CD4-positive, alpha-beta T cell treated with Interferon gamma for 1 hour (primary cell): ENCODE measurements around the gene ZNF112.
"Not testable (repeated sequence)": the region's sequence is repeated elsewhere in the genome, so short reads cannot be mapped to it uniquely, and the experiment has no call there.

Experiments used
- DNase-seq: peaks from one replicate; pipeline ENCODE4 v3.0.0-alpha.2; 2020

ZNF112 gene

DNA sequence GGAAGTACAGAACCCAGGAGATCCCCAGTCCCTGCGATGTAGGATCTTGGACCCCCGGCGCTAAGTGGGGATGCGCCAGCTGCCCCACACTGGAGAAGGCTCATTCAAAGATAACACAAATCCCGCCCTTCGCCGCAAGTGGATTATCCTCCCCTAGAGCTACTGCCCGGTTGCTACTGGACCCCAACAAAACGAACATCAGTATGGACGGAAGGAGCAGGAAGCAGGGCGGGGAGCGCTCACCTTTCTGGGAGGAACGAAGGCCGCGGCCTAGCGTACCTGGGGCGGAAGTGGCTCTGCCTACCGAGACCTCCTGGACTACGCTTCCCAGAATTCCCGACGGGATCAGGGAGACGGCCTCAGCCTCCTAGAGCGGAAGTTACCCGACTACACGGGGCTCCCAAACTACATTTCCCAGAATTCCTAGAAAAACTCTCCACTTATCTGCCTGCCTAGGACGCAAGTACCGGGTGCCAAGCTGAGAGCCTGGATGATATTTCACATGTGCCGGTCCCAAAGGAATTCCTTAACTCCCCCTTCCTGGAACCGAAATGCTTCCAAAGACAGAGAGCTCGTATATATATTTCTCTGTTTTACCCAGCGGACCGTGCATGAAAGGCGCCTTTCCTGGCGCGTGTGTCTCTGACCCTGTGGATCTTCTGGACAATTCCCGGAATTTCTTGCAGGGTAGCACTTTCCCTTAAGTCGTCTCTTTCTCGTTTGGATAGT, at the start of gene ZNF112:
ZNF112 (minus strand) TSS at position 298 of the 729 bp plus-strand sequence. CDS start 16,141 bp downstream, outside the sequence.
- peak; percentile 33 for DNase-seq

DNA sequence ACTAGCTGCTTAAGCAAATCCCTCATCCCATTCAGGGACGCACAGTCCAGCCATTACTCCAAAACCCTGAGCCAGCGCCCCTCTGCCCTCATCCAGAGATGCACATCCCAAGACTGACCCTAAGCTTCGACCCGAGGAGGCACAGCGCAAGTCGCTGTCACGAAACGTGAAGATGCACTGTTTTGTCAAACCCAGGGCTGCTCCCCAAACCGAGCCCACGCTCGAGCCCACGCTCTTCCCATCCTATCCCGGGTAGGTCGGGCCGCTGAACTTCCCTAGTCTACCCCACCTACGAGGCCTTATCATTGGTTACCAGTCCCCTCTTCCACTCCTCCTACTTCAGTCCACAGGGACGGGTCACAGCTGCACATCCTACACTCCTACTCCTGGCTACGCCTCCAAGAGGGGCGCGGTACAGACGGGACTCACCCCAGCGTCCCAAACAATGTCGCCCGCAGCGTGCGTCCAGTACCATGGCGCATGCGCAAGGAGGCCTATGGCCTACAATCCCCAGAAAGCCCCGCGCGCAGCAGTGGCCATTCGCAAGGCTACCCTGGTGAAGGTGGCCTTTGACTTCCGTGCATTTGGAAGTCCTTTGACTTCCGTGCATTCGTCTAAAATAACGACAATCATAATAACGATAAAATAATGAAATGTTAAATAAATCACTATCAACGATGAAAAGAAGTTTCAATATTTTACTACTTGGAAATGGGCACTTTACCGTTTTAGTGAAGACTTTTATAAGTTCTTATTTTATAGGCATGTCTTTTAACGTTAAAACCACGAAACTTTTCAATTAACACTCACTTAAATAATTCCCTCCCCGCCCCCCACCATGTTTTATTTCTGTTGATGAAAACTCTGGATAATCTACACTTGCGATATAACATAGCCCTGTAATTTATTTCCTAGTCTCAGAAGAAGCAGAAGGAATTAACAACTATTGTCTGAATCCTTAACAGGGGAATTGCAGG, 44.9 kb upstream of the ZNF112 start, which contains the start of gene ZNF285:
ZNF285 (minus strand) TSS at position 470 of the 977 bp plus-strand sequence. CDS start 4,395 bp downstream, outside the sequence.
- DNase-seq = peak; percentile 85

DNA sequence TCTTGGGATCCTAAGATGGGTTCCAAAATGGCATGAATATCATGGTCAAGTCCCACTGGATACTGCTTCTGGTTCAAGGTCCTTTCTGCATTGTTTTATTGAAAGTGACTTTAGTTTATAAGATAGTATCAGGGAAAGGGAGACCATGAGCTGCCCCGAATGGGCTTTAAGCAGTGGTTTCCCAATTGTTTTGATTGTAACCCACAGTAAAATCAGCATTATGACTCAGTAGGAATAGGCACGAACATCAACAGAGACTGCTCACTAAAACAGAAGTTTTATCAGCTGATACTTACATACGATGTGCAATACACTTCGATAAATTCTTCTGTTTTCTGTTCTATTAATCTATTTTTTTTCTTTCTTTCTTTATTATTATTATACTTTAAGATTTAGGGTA, 32.8 kb upstream of the ZNF112 start:
- DNase-seq = not testable (repeated sequence)

DNA sequence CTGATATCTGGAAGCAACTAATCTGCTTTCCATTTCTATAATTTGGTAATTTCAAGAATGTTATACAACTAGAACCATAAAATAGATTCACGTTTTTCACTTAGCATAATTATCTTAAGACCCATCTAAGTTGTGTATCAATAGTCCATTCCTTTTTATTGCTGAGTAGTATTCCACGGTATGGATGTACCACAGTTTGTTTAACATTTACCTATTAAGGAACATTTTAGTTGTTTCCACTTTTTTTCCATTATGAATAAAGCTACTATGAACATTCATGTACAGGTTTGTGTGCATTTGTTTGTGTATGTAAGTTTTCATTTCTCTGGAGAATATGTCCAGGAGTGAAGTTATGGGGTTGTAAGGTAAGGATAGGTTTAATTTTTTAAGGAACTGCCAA, 18.3 kb upstream of the ZNF112 start:
- DNase-seq = no peak

DNA sequence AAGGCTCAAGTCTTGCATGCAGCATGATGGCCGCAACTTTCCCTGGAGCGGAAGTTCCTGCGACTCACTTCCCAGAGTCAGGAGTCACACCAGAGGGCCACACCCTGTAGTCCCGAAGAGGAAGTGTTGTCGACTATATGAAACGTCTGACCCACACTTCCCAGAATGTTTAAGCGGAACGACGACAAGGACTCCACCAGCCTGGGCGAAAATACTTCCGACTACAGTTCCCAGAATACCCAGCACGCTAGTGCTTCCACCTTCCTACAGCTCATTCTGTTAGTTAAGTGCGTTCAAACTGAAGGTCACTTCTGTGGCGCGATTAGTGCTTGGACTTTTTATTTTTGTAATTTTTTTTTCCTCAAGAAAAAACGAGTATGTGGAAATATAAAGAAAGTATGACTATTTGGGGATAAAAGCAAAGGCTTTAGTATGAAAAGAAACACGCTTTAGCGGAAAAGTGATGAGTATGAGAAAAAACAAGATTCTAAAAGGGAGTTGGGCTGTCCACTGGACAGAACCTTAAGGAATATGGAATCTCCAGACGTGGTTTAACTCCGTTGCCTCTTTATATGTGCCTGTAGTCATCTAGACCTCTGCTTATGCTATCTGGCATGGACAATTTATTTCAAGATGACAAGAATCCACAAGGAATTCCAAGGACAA, 15.5 kb upstream of the ZNF112 start:
- DNase-seq = no peak

DNA sequence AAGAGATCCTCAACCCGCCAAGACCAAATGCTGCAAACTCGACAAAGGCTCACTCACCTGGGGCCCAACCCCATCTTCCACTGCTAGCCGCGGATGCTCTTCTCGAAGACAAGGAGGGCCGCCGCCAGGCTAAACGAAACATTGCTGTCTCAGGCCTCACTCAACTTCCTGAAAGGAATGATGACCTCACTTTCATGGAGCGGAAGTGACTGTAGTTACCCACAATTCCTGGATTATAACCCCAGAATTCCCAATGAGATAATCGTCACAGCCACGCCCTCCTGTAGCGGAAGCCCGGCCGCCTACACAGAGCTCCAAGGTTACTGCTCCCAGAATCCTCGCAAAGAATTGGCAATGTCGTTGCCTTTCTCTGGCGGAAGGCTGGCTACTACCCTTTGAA, 10.5 kb upstream of the ZNF112 start:
- no peak for DNase-seq

DNA sequence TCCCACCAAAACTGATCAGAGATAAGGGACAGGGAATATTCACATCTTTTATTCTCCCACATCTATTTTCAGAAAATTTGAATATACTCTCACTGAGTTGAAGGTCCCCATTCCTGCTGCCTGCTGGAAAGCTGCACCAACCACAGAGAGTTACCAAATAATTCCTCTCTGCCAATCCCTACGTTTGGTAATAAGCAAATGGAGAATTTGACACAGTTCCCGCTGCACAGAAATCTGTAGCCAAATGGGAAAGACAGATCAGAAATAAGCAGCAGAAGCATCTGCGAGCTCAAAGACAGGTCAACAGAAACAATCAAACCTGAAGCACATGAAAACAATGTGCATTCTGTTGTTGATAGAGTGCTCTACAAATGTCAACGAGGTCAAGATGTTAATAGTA, 9.9 kb downstream of the ZNF112 start:
- no peak for DNase-seq

DNA sequence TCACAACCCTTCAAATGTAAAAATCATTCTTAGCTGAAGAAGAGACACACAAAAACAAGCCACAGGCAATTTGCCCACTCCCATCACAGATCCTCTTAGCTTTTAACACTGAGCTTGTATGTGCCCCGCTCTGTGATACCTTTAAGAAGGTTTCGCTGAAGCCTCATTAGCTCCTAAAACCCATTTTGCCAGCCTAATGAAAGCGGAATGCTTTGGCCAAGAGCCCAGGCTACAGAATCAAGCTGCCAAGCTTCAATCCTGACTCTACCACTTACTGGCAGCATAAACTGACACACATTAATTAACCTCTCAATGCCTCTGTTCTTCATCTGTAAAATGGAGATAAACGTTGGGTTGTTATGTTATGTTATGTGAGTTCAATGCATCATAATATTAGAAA, 10.5 kb downstream of the ZNF112 start:
- no peak for DNase-seq

DNA sequence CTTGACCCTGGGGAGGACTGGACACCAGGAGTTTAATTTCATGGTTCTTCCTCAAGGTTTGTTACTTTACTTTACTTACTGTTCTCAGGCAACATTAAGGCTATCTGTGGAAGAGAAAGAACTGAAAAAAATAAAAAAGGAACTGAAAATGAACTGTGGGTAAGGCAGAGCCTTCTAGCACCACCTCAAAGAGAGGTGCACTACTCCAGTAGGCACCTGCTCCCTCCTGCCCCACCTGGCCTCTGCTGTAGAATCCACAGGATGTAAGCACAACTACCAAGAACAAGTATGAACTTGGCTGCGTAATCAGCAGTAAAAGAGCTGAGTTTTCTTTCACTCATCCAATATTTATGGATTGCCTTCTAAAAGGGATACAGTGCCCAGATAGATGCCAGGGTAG, 12.2 kb downstream of the ZNF112 start:
- DNase-seq = no peak

DNA sequence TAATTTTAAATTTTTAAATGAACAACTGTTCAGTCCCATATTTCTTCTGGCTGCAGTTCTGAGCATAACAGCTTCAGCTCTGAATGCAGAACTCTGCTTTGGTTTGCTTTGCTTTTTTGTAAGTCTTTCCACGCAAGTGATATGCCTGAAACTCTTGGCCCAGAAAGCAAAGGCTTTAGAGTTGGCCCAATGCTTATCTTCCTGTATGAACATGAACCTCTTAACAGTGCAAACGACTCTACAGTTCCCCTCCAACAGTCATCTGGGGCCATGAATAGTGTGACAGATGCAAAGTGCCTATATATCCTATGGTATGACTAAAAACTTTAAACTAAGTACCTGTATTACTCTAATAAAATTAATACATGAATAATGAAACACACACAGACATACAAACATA, 14.7 kb downstream of the ZNF112 start:
- no peak for DNase-seq

DNA sequence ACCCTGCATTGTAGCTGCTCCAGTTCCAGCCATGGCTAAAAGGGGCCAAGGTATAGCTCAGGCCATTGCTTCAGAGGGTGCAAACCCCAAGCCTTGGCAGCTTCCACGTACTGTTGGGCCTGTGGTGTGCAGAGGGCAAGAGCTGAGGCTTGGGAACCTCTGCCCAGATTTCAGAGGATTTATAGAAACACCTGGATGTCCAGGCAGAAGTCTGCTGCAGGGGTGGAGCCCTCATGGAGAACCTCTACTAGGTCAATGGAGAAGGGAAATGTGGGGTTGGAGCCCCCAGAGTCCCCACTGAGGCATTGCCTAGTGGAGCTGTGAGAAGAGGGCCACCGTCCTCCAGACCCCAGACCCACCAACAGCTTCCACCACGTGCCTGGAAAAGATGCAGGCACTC, 21.8 kb downstream of the ZNF112 start:
- not testable (repeated sequence) for DNase-seq

DNA sequence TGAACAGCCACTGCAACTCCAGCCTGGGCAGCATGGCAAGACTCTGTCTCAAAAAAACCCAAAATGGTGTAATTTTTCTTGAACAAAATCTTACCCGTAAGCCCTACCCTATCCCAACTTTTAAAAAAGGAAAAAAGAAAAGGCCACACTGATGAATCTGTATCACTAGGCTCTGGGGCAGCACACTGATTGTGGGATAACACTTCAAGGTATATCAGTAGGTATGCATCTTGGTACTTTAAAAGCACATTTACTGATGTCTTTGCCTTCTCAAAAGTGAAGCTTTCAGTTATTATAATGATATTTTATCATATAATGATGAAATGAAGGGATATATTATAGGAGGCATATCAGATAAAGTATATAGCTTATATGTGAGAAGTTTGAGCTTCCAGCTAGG, 24.3 kb downstream of the ZNF112 start:
- no peak for DNase-seq

DNA sequence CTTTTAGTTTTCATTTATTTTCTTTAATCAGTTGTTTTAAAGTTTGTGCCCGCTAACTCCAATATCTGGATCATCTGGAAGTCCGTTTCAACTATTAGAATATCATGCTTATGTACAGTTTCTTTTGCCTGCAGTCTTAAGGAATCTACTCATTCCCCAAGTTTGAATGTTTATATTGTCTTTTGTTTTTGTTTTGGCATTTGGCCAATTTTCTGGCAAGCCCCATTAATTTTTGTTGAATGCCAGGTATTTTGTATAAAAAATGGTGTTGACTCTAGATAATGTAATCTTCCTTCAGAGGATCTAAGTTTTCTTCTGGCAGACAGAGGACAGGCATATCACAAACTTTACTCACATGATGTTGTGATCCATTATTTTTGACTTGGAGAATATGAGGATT, 40.6 kb downstream of the ZNF112 start:
- no peak for DNase-seq

DNA sequence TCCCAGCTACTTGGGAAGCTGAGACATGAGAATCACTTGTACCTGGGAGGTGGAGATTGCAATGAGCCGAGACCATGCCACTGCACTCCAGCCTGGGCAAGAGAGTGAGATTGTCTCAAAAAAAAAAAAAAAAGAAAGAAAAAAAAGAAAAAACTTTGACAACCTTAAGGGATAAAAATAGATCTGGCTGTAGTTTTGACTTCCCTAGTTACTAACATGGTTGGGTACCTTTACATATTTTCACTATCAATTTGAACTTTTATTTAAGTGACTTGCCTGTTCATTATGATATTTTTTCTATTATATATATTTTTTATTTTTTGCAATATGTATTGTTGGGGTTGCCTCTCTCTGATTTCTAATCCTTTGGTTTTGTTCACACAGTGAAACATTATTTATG, 43.2 kb downstream of the ZNF112 start:
- DNase-seq = no peak

DNA sequence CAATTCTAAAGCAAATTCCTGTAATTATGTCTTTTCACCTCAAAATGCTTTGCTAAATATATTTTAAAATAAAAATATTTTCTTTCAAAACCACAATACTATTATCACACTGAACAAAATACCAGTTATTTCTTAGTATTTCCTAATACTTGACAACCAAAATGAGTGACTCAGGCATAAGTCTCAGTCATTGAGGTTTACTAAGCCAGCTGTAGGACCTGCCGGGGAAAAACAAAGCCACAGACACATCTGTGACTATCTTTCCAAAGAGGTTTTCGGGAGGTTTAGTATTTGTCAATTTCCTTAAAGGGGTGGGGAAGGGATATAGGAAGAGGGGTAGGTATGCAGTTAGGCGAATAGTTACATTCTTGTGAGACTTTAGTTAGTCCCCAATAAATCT, 48.5 kb downstream of the ZNF112 start:
- DNase-seq = no peak

DNA sequence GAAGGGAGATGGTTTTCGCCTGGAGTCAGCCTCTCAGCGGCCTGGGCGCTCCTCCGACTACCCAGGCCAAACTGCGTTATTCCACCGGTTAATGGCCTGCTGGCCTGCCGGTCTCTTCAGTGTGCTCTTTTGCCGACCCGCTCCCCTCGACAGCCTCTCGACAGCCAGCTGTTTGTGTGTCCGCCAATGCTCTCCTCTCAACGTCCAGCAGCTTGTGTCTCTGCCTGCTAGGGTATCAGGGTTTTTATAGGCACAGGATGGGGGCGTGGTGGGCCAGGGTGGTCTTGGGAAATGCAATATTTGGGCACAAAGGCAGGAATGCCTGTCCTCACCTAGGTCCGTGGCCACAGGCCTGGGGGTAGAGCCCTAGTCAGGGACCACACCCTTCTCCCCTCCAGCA, 50.2 kb downstream of the ZNF112 start:
- no peak for DNase-seq

DNA sequence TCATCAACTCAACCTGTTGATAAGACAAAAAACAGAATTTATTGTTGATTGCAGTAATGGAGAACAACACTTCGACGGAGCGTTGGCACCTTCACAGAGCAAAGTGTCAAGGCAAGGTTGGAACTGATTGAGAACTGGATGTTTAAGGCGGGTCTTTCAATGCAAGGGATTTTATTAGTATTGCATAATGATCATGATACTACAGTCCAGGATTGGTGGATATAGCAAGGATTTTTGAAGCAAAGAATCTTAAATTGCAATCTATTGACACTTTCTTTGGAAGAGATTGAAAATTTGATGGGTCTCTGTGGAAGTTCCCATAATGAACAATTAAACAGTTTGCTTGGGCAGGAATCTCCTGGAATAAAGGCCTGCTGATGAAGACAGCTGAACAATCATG, 51.0 kb downstream of the ZNF112 start:
- DNase-seq = no peak

DNA sequence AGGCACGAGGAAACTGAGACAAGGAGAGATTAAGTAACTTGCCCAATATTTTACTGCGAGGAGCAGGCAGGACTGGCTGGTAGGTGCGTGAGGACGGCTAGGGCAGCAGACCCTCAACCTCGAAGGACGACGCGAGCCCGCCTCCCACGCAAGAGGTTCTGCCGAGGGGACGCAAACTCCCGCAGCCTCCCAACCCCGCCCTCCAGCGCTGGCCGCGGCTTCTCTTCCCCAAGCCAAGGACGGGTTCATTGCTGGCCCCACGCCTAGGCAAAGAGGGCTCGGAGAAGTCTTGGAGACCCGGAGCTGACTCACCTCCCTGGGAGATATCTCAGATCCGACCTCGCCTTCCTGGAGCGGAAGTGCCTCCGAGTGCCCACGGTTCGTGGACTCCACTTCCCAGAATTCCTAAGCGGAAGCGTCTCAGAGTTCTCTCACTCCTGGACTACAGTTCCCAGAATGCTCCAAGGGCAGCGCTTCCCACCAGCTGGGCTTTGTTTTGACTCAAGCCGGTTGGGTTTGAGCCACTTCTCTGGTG, 51.8 kb downstream of the ZNF112 start, which contains the start of gene ZNF235:
ZNF235 (minus strand) TSS at position 367 of the 535 bp plus-strand sequence. CDS start 1,621 bp downstream, outside the sequence.
- peak; percentile 79 for DNase-seq

DNA sequence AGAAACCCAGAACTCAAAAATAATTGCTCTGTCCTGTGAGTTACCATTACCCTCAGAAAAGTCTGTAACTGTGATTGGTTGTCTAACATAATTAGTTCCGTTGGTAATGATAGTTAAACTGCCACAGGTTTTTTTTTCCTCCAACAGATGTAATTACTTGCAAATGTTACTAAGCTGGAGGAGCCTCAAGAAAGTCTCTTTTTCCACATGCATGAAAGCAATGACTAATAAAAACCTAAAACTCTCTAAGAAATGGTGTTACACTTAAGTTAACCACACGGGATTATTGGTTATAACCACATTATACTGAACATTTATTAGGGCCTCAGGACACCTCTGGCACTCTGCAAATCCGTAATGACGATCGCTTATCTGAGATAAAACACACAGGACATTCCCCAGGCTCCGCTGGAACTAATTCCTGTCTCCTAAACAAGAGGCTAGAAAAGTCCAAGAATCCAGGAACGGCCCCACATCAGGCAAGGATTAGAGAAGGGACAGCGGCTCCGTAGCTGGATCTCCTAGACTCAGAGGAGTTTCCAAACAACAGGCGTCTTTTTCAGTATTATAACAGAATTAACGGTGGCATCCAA, 52.4 kb downstream of the ZNF112 start:
- DNase-seq = no peak

DNA sequence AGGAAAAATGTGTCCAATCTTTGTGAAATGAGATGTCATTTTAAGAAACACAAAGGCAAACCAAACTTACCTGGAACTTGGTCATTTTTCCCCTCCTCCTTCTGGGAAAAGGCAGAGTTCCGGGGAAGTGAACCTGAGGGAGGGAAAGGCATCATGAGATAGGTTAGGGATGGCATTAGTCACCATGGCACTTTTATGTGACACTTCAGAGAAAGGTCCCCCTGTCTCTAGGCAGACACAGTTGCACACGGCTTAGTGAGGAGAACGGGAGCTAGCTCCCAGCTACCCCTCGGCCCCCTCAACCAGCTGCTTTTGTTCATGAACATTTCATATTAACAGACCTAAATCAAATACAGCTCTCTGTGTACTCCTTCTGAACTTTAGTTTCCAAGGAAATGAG, 53.2 kb downstream of the ZNF112 start:
- no peak for DNase-seq

DNA sequence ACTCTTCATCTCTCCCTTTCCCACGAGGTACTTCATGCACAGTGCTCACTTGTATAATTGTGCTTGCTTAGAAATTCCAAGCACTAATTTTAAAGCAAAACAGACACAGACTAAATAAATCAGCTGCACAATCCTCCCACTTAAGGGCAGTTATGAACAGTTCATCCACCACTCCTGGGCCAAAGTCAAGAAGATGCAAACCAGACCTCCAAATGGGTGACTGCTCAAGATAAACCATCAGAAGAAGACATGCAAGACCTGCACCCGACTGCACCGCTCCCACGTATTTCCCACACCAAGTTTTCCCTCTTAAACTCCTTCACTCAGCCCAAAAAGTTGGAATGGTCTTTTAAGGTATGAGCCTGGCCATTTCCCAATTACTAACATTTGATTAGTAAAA, 71.5 kb downstream of the ZNF112 start:
- no peak for DNase-seq

DNA sequence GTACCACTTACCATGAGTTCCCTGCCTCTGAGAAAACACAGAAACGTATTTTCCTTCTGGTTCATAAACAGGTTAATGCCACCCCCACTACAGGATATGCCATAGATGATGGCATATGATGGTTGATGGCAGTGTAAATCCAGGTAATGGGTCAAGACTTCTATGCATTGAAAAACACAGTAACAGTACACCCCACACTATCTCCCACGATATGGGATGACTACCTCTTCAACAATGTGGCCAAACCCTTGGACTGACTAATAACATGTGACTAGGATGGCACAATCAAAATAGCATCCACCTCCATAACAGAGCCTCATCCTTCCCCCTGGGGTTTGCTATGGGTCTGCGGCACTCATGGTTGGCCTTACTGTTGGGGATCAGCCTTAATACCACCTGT, 73.6 kb downstream of the ZNF112 start:
- no peak for DNase-seq

DNA sequence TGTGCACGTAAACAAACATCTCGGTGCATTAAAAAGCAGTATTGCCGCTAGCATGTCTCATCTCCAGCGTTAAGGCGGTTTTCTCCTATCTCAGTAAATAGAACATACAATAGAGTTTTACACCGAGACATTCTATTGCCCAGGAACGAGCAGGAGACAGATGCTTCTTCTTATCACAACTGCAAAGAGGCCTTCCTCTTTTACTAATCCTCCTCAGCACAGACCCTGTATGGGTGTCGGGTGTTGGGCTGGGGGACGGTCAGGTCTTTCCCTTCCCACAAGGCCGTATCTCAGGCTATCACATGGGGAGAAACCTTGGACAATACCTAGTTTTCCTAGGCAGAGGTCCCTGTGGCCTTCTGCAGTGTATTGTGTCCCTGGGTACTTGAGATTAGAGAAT, 75.6 kb downstream of the ZNF112 start:
- DNase-seq = no peak
